HTR-8/SVneo (cell line): ENCODE measurements around the gene RC3H2.
"Not testable (repeated sequence)": the region's sequence is repeated elsewhere in the genome, so short reads cannot be mapped to it uniquely, and the experiment has no call there.

Experiments used
- DNase-seq: peaks from one replicate; pipeline ENCODE4 v3.0.0; 2011; ENCODE audit warnings: low spot score, mixed read lengths; ENCODE audit not compliant: insufficient read length
- FAIRE-seq: peaks from 2 replicates; lab custom pipeline; 2011; peaks lifted over from hg19 to GRCh38; lab: Jason Lieb, UNC

The RC3H2 gene

DNA sequence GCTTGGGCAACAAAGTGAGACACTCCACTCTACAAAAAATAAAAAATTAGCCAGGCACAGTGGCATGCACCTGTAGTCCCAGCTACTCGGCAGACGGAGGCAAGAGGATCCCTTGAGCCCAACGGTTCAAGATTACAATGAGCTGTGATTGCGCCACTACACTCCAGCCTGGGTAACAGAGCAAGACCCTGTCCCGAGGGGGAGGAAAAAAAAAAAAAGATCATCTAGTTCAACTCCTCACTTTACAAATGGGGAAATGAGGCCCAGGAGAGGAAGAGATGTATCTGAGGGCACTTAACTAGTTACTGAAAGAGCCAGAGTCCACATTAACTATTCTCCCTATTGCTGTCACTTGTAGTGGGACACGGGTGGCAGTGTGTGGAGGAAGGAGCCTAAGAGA, 90.6 kb downstream of the RC3H2 start:
- DNase-seq: no peak
- no peak for FAIRE-seq

DNA sequence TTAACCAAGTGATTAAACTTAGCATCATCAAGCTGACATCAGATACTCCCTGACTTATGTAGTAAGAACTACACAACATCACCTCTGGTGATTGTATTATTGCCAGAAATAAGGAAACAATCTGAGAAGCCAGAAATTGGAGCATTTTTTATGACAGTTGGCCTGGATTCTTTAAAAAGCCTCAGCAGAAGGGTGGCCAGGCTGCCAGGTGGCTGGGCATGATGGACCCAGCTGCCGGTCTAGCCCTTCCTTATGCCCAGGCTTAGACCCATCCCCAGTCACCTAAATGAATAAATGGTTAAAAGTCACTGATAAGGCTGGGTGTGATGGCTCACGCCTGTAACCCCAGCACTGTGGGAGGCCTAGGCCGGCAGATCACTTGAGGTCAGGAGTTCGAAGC, 92.4 kb downstream of the RC3H2 start:
- DNase-seq (no peak), FAIRE-seq (no peak)

- DNase-seq (peak; percentile 71), FAIRE-seq (no peak)
These were observed 94.7 kb downstream of the RC3H2 start for GRCh38 chr9:122810306-122810946.

DNA sequence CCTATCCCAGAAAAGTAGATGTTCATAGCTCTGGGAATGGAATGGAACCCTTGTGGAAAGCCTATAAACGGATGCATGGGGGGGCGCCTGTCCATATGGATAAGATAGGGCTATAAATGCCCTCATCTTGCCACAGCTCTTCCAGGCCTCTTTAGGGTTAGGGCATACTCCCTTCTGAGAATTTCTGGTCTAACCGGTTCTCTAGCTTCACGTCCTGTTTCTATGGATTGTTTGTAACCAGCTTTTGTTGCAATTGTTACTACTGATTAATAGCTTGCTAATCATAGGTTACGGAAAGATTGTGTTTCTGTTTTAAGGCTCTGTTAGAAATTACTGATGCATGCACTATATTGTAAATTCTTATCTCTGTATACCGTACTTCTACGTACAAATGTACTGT, 95.9 kb downstream of the RC3H2 start:
- FAIRE-seq, DNase-seq: not testable (repeated sequence)

GRCh38 chr9:122808141-122808540, 97.0 kb downstream of the RC3H2 start:
- FAIRE-seq (no peak), DNase-seq (no peak)

DNA sequence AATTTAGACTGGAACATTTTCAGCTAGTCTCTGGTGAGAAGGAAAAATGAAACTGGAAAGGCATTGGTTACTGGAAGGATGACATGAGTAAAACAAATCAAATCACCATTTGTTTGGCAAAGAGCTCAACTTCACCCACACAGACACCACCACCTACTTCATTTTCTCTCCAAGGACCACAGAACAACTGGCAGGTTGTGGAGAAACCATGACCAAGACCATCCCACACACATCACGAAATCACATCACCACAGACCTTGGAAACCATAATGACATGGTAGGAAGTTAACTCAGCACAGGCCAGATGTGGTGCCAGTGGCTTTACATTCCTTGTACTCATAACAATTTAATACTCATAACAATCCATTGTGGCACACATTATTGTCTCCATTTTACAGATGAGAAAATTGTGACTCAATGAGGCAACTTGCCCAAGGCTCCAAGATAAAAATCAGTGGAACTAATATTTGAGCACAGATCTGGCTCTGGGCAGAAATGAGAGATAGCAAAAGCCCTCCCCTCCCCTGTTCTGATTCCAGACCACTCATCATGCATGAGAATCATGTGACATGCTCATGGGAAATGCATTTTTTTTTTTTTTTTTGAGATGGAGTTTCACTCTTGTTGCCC, 97.8 kb downstream of the RC3H2 start:
- FAIRE-seq: no peak
- DNase-seq: no peak

DNA sequence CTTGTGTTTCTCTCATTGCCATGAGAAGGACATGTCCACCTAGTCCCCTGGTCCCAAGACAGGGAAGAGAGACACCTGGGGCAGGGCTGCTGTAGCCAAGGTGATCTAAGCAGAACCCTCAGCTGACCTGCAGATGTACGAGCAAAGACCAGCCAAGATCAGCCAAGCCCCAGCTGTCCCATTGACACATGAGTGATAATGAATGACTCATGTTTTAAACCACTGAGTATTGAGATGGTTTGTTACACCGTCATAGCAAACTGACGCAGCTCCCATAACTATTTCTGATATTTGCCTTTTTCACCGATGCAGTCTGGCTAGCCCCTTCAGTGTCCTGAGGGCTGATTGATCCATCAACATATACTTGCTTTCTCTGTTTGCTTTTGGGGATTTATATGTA, 98.5 kb downstream of the RC3H2 start:
- DNase-seq (no peak), FAIRE-seq (no peak)

DNA sequence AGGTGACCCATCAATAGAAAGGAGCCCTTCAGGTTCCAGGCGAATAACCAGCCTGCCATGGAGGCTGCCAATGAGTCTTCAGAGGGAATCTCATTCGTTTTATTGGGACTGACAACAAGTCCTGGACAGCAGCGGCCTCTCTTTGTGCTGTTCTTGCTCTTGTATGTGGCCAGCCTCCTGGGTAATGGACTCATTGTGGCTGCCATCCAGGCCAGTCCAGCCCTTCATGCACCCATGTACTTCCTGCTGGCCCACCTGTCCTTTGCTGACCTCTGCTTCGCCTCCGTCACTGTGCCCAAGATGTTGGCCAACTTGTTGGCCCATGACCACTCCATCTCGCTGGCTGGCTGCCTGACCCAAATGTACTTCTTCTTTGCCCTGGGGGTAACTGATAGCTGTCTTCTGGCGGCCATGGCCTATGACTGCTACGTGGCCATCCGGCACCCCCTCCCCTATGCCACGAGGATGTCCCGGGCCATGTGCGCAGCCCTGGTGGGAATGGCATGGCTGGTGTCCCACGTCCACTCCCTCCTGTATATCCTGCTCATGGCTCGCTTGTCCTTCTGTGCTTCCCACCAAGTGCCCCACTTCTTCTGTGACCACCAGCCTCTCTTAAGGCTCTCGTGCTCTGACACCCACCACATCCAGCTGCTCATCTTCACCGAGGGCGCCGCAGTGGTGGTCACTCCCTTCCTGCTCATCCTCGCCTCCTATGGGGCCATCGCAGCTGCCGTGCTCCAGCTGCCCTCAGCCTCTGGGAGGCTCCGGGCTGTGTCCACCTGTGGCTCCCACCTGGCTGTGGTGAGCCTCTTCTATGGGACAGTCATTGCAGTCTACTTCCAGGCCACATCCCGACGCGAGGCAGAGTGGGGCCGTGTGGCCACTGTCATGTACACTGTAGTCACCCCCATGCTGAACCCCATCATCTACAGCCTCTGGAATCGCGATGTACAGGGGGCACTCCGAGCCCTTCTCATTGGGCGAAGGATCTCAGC, 104.8 kb downstream of the RC3H2 start, which contains the start of gene OR1K1:
OR1K1 (plus strand) TSS at position 58 of the 995 bp plus-strand sequence; CDS start at position 58, 0 bp downstream.
- FAIRE-seq: no peak
- DNase-seq: no peak

DNA sequence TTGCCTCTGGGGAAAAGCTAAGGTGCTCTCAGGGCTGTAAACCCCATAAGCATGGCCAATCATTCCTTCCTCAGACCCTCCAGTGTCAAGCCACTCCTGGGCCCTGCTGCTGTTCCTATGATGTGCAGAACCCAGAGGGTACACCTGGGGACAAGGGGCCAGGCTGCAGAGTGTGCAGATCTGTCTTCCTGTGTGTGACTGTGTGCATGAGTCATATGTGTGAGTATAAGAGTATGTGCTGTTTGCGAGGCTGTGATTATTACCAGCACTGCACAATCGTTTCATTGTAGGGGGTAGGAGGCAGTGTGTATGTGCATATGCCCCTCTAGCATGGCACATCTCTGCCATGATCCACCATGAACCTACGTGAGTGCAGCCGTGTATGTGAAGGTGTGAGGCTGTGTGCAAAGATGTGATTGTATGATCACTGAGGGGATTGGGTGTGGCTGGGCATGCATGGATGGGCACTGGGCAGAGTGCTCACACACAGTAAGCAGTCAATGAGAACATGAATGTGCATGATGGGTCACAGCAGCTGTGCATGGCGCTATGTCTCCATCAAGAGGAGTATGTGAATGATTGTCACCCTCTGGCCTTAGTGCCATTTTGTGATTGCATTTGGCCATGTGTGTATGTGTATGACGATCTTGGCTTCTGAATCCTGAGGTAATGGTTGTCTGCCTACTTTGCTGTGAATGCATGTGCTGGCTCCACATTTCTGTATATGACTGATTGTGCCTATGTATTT, 107.7 kb downstream of the RC3H2 start:
- DNase-seq (no peak), FAIRE-seq (no peak)
